Measurements from ENCODE around the gene LRRC26. TPM values are rescaled to one million over a fixed set of nuclear protein-coding genes. Genes with fewer than 3 reads are reported as not detected.

Gene LRRC26
- polyA plus RNA-seq, 1 experiment, result not detected

DNA sequence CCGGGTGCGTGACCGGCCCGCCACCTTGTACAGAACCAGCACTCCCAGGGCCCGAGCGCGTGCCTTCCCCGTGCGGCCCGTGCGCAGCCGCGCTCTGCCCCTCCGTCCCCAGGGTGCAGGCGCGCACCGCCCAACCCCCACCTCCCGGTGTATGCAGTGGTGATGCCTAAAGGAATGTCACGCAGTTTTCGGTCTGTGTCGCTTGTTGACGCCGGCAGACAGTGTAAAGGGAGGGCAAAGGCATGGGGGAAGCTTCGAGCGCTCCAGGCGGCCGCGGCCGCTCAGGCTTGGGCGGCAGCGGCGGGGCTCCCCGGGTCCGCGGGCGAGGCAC, 1.3 kb downstream of the LRRC26 start:
- H3K4me3 ChIP-seq (ENCODE audit: low read depth, low read length), result no peak overlapping the region
- H3K27me3 ChIP-seq (ENCODE audit: control insufficient read depth, insufficient read depth, low read length), result peaks cover 68% of the 10 kb centered on the region
- no peak overlapping the region for H3K27ac ChIP-seq (ENCODE audit: low read depth, low read length)
- ChIA-PET POLR2A (no interaction called here), CTCF (no interaction called here)
- H3K9me3 ChIP-seq (ENCODE audit: control insufficient read depth, insufficient read depth, low read length), result peaks cover 3% of the 10 kb centered on the region; the same call in 1 of the 2 replicates
- no peak for DNase-seq (ENCODE audit: low read depth, low spot score)
- TF ChIP-seq, protein P1, sequence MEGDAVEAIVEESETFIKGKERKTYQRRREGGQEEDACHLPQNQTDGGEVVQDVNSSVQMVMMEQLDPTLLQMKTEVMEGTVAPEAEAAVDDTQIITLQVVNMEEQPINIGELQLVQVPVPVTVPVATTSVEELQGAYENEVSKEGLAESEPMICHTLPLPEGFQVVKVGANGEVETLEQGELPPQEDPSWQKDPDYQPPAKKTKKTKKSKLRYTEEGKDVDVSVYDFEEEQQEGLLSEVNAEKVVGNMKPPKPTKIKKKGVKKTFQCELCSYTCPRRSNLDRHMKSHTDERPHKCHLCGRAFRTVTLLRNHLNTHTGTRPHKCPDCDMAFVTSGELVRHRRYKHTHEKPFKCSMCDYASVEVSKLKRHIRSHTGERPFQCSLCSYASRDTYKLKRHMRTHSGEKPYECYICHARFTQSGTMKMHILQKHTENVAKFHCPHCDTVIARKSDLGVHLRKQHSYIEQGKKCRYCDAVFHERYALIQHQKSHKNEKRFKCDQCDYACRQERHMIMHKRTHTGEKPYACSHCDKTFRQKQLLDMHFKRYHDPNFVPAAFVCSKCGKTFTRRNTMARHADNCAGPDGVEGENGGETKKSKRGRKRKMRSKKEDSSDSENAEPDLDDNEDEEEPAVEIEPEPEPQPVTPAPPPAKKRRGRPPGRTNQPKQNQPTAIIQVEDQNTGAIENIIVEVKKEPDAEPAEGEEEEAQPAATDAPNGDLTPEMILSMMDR (IDR thresholded peaks at IDR 0.05; ENCODE audit: low read depth, low read length), result no peak

DNA sequence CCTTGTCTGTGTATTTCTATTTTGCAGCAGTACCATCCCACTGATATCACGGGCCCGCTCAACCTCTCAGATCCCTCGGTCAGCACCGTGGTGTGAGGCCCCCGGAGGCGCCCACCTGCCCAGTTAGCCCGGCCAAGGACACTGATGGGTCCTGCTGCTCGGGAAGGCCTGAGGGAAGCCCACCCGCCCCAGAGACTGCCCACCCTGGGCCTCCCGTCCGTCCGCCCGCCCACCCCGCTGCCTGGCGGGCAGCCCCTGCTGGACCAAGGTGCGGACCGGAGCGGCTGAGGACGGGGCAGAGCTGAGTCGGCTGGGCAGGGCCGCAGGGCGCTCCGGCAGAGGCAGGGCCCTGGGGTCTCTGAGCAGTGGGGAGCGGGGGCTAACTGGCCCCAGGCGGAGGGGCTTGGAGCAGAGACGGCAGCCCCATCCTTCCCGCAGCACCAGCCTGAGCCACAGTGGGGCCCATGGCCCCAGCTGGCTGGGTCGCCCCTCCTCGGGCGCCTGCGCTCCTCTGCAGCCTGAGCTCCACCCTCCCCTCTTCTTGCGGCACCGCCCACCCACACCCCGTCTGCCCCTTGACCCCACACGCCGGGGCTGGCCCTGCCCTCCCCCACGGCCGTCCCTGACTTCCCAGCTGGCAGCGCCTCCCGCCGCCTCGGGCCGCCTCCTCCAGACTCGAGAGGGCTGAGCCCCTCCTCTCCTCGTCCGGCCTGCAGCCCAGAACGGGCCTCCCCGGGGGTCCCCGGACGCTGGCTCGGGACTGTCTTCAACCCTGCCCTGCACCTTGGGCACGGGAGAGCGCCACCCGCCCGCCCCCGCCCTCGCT, 1.9 kb downstream of the LRRC26 start:
- Histone ChIP-seq H3K27ac (ENCODE audit: low read depth, low read length) (no peak overlapping the region), H3K4me3 (ENCODE audit: low read depth, low read length) (no peak overlapping the region), H3K27me3 (ENCODE audit: control insufficient read depth, insufficient read depth, low read length) (peaks cover 71% of the 10 kb centered on the region), H3K9me3 (ENCODE audit: control insufficient read depth, insufficient read depth, low read length) (peaks cover 3% of the 10 kb centered on the region; the same call in 1 of the 2 replicates)
- ChIA-PET POLR2A (no interaction called here), CTCF (no interaction called here)
- TF ChIP-seq, protein P1 (IDR thresholded peaks at IDR 0.05; ENCODE audit: low read depth, low read length), result no peak
- DNase-seq (ENCODE audit: low read depth, low spot score), result no peak

DNA sequence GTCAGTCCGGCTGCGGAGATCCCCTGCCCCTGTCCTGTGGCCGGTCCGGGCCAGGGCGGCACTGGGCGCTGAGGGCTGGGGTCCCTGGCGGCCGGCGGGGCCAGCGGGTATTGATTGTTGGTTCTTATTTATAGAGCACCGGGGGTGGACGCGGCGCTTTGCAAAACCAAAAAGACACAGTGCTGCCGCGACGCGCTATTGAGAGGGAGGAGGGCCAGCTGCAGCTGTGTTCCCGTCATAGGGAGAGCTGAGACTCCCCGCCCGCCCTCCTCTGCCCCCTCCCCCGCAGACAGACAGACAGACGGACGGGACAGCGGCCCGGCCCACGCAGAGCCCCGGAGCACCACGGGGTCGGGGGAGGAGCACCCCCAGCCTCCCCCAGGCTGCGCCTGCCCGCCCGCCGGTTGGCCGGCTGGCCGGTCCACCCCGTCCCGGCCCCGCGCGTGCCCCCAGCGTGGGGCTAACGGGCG, 2.5 kb downstream of the LRRC26 start:
- peaks cover 71% of the 10 kb centered on the region for H3K27me3 ChIP-seq (ENCODE audit: control insufficient read depth, insufficient read depth, low read length)
- POLR2A ChIA-PET, result no interaction called here
- CTCF ChIA-PET, result interaction anchor here (0.6 kb wide), 1 partner anchor 47 kb away, joined by 3 read pairs; no protein-coding TSS in a partner anchor

DNA sequence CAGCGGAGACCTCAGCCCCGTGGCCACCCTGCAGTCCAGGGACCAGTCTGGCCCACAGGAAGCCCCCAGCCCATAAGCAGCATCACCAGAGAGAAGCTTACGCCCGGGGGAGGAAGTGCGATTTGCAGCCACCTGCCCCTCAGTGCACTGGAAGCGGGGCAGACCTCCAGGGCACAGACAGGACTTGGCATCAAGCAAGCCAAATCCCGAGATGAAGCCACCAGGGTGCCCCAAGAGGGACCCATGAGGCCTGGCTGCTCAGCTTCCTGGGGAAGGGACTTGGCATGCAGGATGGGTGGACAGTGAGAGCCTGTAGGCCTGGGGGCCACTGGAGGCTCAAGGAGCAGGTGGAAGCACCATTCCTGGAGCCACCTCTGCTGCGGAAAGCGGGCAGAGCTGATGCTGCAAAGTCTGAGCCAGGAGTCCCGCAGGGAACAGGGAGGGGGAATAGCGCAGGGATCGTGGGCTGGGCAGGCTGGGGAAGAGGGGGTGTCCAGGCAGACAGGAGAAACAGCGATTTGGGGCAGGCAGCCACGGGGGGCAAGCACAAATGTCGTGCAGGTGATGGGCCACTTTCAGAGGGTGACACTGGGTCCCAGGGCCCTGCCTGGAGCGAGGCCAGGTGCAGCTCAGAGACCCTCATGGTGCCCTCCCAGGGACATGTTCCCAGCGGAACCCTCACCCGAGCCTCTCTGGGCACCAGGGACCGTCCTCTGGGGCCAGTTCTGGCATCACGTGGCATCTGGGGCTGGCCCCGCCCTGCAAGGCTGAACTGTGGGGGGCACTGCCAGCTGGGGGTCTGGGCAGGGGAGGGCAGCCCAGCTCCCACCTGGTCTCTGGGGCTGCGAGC, 3.2 kb downstream of the LRRC26 start:
- peaks cover 3% of the 10 kb centered on the region; the same call in 1 of the 2 replicates for H3K9me3 ChIP-seq (ENCODE audit: control insufficient read depth, insufficient read depth, low read length)
- TF ChIP-seq, protein P1 (IDR thresholded peaks at IDR 0.05; ENCODE audit: low read depth, low read length), result no peak
- H3K27ac ChIP-seq (ENCODE audit: low read depth, low read length), result no peak overlapping the region
- no peak overlapping the region for H3K4me3 ChIP-seq (ENCODE audit: low read depth, low read length)
- ChIA-PET POLR2A (no interaction called here), CTCF (interaction anchor here (0.6 kb wide), 1 partner anchor 46 kb away, joined by 3 read pairs; no protein-coding TSS in a partner anchor)
- DNase-seq (ENCODE audit: low read depth, low spot score), result no peak
- peaks cover 67% of the 10 kb centered on the region for H3K27me3 ChIP-seq (ENCODE audit: control insufficient read depth, insufficient read depth, low read length)

More for the DNA sequence above, 2.5 kb downstream of the LRRC26 start:
- TF ChIP-seq, protein P1 (IDR thresholded peaks at IDR 0.05; ENCODE audit: low read depth, low read length), result no peak
- Histone ChIP-seq H3K9me3 (ENCODE audit: control insufficient read depth, insufficient read depth, low read length) (peaks cover 3% of the 10 kb centered on the region; the same call in 1 of the 2 replicates), H3K27ac (ENCODE audit: low read depth, low read length) (no peak overlapping the region), H3K4me3 (ENCODE audit: low read depth, low read length) (no peak overlapping the region)
- DNase-seq (ENCODE audit: low read depth, low spot score), result no peak
